HG02623 (cell line): ENCODE data around the gene LRSAM1.

ENCODE experiments used
- ATAC-seq: cut with Tn5 transposase; IDR thresholded peaks from one replicate; pipeline ENCODE4 v1.9.1; 2021; ENCODE audit warnings: moderate library complexity; ENCODE audit not compliant: unreplicated experiment

Gene LRSAM1

DNA sequence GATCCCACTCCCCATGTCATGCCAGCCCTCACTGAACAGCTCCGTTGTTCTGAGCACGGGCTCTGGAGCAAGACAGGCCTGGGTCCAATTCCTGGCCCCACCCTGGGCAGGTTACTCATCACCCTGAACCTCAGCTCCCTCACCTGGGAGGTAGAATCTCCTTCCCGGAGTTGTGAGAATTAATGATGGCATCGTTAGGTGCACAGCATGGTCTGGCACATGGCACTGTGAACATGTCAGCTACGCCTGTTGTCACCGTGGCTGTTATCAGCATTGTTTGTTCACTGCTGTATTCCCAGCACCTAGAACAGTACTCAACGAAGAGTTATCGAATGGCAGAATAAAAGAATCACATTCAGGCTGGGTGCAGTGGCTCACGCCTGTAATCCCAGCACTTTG is 43.0 kb downstream of the LRSAM1 start:
- ATAC-seq, result no peak

DNA sequence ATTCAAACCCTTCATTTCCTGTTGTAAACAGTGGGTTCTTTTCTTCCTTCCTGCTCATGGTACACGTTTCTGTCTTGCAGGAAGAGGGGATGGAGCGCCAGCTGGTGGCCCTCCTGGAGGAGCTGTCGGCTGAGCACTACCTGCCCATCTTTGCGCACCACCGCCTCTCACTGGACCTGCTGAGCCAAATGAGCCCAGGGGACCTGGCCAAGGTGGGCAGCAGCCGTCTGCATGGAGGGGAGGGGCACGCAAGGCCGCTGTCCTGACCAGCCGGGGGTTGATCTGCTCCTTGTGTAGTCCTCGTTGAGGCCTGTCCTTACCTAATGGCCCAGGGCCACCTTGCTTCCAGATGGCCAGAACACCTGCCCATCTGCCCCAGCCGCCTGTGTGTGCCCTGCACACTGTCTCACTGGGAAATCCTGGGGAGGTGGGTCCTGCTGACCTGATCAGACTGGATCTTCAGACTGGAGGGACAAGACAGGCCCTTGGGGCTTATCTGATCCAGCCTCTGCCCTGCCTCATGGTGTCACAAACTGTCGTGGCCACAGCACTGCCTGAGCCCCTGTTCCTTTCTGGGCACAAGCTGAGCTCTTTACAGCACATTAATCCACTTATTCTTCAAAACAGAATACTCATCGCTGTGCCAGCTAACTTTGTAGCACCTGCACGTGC is 44.7 kb downstream of the LRSAM1 start:
- ATAC-seq, result no peak

DNA sequence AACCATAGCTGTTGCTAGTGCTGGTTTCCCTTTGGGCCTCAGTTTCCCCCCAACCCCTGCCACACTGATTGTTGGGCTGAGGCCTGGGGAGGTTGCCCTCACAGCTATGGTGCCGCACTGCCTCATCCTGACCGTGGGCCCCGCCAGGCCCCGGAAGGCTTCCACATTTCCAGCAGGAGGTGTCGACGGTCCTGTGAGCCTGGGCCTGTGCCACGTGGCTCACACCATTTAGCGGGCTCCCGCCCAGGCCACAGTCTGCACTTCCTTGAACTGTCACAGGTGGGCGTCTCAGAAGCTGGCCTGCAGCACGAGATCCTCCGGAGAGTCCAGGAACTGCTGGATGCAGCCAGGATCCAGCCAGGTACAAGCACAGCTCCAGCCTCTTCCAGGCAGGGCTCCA is 45.7 kb downstream of the LRSAM1 start:
- no peak for ATAC-seq

DNA sequence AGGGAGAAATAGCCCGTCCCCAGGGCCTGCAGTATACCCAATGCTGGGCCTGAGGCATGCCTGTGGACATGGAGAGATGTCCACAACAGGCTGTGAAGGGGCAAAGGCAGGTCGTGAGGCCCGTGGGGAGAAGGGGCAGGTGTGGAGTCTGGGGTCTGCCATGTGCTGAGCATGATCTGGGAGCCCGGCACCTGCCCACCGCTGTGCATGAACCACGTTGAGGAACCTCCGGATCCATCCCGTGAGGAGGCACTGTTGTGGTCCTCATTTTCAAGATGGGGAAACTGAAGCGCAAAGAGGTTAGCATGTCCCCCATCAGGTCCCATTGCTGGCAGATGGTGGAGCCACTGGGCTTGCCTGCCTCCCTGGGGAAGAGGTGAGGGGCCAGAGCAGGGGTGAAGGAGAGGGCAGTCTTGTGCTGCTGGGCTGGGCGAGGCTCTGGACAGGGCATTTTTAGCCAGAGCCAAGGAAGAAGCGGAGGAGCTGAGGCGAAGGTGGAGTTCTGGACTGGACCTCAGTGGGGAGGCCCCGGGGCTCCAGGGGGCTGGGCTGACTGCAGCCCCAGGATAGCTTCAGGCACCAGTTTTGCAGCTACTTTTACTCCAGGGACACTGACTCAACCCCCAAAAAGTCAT is 46.5 kb downstream of the LRSAM1 start:
- ATAC-seq, result no peak

DNA sequence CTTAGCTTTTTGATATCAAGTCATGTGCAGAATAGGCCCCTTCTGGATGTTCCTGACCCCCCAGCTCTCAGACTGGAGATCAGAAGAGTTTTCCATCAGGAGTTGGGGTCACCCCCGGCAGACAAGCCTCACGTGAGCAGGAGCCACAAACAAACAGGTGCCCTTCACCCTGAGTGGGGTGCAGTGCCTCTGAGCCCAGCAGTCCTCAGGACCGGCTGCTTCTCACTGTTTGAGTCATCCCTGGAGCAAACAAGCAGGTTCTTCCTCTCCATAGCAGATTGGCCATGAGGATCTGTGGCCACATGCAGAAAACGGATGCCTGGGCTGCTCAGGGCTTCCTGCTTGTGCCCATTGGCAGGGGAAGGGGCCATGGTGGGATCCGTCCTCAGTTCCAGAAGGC is 47.0 kb downstream of the LRSAM1 start:
- ATAC-seq, result no peak

DNA sequence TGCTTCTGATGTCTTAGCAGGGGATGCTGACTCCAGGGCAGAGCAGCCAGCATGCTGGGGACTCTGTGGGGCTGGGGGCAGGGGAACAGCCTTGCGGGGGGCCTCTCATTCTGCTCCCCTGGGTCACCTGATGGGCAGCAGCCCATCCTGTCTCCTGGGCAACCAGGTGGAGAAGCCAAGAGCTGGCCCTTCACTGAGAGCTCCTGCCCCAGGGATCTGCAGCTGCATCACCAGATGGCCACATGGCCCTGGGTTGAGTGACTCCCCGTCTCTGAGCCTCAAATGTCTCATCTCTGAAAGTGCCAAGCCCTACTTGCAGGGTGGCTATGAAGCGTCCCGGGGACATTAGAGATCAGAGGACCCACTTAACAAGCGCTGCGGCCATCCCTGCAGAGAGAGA is 49.1 kb downstream of the LRSAM1 start:
- ATAC-seq, result no peak

DNA sequence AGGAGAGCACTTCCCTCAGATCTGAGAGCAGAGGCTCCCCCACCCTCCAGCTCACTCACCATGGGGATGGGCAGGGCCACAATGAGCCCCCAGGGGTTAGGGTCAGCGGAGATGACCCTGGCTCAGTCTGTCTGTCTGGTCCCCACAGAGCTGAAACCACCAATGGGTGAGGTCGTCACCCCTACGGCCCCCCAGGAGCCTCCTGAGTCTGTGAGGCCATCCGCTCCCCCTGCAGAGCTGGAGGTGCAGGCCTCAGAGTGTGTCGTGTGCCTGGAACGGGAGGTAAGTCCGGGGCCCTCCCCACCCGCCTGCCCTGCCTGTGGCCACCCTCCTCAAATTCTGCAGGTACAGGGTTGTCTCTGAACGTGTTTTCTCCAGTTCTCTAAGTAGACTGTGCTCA is 49.6 kb downstream of the LRSAM1 start:
- ATAC-seq, result no peak

DNA sequence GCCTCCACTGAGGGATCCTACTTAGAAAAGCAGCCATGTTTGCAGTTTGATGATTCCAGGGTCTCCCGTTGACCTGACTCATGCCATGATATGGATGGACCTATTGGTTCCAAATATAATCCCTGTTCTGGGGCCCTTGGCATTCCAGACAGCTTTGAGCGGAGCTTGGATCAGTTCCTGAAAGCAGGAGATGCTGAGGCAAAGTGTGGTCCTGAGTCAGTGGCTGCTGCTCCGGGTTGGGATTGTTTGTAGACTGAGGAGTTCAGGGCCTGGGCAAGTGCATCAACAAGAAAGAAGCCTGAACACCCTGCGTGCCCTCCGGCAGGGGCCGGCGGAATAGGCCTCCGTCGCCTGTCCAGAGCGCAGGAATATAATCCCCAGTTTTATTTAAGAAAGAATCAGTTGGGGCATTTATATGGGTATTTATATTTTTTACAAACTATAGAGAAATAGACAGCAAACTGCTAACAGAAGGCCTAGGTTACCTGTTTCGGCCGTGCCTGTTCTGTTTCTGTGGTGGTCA is 50.6 kb downstream of the LRSAM1 start:
- ATAC-seq, result no peak

DNA sequence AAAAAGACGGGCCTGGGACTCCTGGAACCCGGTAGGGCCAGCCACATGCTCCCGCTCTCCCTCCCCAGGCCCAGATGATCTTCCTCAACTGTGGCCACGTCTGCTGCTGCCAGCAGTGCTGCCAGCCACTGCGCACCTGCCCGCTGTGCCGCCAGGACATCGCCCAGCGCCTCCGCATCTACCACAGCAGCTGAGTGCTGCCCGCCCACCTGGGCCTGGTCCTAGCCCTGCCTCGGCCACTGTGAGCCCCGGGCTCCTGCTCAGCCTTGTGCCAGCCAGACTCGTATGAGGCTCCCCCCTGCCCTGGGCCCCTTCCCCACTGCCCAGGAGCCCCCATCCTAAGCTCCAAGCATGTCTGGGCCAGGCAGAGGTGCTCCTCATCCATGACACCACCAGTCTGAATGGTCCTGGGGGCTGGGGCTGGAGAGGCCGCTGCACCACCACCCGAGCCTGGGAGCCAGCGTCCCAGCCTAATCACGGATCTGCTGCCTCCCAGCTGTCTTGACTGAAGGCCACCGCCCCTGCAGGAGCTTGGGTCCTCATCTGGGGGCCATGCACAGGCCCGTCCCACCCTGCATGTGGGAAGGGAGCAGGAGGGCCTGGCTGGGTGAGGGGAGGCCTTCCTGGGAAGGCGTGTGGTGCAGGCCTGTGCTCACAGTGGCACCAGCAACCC is 51.5 kb downstream of the LRSAM1 start:
- ATAC-seq, result no peak

DNA sequence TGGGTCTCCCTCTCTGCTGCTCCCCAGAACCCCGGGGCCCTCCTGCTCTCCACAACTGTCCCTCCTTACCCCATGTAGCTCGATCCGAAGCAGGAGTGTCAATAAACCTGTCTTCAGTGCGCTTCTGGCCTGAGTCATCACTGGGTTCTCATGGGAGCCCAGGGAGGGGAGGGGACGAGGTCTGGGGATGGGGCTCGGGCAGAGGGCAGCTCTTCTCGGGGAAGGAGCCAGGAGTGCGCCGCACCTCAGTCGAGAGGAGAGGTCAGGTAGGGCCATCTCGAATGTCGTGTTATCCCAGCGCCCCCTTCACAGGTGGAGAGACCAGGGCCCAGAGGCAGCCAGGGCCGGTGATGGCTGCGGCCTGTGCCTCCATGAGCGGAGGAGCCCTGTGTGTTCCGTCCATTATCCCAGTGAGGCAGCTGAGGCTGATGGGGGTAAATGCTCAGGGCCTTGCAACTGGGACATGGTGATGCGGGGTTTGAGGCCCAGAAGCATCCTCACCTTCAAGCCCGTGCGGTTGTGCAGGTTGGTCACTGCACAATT is 52.1 kb downstream of the LRSAM1 start:
- ATAC-seq, result no peak

DNA sequence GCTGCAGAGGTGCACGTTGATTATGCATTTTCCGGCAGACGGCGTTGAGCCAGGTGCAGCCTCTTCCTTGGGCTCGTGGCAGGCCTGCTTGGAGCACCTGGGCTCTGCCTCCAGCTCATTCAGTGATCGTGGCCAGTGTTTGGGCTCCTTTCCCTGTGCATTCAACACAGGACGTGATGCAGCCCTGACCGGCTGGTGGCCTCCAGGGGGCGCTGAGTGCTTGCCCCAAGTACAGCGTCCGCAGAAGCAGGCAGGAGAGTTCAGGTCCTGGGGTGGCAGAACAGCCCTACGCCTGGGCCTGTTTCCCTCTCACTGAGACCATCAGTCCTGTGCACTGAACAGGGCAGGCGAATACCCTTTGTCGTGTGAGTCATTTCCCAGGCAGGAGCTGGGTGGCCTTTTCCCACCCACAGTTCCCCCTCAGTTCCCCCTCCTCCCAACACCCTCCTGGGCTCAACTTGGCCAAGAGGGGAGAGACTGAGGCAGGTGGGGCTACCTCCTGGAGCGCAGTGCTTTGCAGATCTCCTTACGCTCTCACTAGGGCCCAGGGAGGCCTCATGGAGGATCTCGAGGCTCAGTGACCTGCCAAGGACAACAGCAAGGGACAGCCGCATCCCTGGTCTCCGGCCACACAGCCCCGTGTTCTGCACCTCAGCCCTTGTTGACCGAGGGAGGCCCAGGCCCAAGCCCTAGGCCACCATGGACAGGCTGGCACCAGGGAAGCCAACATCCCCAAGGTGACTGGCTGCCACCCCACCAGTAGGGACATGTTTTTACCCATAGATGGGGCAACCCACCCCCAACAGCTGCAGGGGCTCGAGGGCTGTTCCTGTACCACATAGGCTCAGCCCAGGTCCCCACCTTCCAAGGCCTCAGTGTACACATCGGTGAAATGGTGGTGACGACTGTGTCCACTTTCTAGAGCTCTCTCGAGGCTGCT is 52.9 kb downstream of the LRSAM1 start:
- peak; percentile 40 for ATAC-seq

DNA sequence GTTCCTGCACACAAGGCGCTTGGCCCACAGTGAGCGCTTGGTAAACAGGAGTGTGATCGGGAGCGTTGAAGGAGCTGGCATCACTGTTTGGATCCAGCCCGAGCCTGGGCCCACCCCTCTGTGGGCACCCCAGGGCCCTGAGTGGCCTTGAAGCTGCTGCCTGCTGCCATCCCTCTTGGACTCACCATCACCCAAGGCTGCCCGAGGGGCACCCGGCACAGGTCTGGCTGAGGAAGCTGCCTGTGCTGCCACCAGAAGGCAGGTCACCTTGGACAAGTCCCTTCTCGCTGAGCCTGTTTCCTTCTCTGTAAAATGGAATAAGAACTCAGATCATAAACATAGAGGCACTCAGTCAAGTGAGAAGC is 53.6 kb downstream of the LRSAM1 start:
- ATAC-seq, result no peak

DNA sequence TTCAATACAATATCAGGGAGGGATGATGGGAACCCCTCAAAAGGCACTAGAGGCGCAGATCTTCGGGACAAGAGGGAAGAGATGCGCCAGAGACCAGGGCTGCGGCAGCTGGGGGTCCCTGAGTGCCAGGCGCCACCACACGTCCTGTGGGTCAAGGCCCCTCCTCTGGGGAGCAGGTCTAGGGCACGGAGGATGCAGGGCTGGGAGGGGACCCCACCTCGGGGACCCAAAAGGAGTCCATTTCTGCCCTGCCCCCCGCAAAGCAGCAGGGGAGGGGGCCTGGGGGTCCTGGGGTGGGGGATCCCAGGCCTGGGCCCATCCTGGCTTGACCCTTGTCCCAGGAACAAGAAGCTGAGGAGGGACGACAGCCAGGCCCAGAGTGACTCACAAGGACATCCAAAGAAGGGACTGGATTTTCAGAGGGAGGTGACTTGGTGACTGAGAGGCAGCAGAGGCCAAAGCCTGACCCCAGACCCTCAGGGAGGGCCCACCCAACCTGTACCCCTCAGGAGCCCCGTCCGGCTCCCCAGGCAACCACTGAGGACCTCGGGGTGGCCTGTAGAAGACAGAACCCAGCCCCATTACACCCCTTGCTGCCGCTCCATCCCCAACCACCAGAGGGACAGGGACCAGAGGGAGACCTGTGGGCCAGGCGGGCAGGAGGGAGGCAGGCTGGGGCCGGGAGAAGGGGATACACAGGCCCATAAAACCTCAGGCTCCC is 54.2 kb downstream of the LRSAM1 start:
- ATAC-seq, result no peak

DNA sequence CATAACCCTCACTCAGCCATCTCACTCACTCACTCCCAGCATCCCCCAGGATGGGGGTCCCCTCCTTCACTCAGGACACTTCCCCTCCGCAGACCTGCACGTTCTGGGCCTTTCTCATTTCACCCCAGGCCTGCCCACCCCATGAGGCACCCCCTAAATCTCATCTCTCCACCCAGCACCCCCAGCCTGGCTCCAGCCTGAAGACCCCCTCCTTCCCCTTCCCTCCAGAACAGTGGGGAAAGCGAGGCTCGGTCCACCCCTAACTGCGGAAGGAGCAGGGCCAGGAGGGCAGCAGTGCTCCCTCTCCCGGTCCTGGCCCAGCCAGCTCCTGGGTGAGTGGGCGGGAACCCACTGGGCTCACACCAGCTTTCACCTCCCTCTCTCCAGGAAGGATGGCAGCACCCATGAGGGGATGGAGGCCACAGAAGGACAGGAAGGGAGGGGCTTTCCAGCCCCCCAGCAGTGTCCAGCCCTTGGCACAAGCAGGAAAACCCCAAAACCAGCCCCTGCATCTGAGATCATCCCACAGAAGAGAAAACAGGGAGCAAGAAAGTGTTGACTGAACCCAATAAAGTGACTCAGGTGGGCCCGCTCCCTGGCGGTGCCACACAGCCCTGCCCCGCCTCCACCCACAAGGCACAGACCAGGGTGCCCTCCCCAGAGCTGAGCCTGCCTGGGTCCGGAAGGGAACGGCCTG is 55.0 kb downstream of the LRSAM1 start:
- no peak for ATAC-seq

DNA sequence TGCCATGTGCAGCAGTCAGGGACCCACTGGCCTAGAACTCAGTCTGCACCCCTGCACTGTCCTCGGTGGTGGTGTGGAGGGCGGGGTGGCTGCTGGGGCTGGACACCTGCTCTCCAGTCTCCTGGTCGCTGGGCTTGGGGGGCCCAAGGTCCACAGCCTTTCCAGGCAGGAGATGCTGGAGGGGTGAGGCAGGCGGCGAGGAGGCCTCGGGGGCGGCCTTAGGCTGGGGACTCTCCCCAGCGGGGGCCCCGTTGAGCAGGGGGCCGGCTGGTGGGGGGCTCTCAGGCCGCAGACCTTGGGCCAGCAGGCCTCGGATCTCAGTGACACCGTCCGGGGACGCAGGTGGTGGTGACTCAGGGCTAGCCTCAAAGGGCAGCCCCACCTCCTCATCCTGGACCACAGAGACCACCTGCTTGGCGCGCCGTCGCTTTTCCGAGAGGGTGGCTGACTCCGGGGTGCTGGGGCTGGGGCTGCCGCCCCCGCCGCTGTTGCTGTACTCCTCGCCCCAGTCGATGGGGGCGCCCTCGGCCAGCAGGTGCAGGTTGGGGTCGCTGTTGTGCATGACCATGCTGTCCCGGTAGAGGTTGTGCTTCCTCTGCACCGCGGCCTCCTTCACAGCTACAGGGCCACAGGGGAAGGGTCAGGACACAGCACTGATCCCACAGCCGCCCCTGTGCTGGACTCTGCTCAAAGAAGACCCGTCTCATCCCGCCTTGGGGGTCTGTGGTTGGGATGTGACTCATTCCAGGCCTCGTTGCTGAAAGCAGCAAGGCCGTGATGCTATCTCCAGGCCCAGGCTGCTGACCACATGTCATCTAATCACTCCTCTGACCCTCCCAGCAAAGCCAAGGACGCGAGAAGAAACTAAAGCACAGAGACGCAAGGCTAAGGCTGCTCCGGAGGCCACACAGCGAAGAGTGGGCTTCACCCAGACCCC is 55.8 kb downstream of the LRSAM1 start:
- ATAC-seq, result no peak

DNA sequence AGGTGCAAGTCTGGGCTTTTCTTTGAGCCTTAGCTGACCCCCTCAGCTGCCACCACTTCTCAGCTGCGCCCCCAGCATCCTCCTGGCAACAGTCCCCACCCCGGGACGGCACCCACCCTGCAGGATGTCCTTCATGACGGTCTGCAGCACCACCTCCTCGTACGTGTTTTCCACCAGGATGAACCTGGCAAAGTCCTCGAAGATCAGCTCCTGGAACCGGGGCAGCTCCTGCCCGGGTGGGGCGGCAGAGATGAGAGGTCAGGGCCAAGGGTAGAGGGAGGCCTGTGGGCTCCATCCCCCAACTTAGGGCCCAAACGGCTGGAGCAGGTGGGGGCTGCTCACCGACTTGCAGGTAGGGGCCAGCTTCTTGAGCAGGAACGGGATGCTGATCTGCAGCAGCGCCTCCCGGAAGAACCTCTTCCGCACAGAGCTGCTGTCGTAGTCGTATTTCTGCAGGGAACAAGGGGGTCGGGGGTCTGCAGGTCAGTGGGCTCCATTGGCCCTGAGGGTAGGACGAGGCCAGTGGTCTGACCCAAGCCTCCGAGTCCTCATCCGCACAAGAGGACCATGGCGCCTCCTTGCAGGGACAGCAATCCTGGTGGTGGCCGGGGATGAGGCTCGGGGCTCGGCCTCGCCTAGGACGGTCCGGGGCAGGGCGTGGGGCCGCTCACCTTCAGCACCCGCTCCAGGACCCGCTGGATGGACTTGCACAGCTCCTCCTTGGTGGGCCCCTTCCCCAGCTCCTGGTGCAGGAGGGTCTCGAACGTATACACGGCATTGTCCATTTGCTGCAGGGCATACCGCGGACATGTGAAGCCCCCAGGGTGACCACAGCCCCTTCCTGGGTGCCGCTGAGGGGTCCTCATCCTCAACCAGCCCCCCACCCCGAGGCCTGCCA is 56.7 kb downstream of the LRSAM1 start:
- ATAC-seq, result no peak

DNA sequence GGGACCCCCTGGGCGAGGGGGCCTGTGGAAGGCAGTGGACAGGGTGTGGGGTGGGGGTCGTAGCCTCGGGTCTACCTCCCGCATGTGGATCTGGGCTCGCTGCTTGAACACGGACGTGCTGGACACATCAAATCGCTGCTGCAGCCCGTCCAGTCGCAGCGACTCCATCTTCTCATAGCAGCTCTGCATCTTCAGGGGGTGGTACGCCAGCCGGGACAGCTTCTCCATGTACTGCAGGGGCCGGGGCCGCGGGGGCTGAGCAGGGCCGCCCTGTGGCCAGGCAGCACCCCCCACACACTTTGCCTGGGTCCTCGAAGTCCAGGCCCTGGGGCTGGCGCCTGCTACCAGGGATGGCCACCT is 57.6 kb downstream of the LRSAM1 start:
- no peak for ATAC-seq
